ENCODE data around the gene ZNF207.

GRCh38 chr17:32341857-32342602, 7.9 kb upstream of the ZNF207 start, which contains the start of gene C17orf75:
- no peak for TF ChIP-seq CTCF (IDR thresholded peaks at IDR 0.05)
- TF ChIP-seq POLR2AphosphoS5 (IDR thresholded peaks at IDR 0.05; ENCODE audit: low read depth, low read length), result peak; percentile 90
- peak; percentile 93 for TF ChIP-seq SIN3A (IDR thresholded peaks at IDR 0.05; ENCODE audit: borderline replicate concordance, insufficient read depth, low read depth, low read length)
- peak; percentile 71; the same call in 1 of the 2 replicates for TF ChIP-seq TCF7L2 (IDR thresholded peaks at IDR 0.05; ENCODE audit: low read depth, low read length)
- TF ChIP-seq REST (IDR thresholded peaks at IDR 0.05; ENCODE audit: insufficient read depth in 1 of 2, low read depth in 2 of 2, low read length in 1 of 2), result no peak

All from Panc1 (cell line).